HG03439 (cell line): Measurements from ENCODE around the gene NFYA.
A peak's percentile ranks its signal among the peaks of the same experiment; 100 is the strongest.

Experiments used
- ATAC-seq: cut with Tn5 transposase; IDR thresholded peaks from one replicate; pipeline ENCODE4 v1.9.1; 2021; ENCODE audit warnings: mild to moderate bottlenecking, moderate library complexity; ENCODE audit not compliant: unreplicated experiment

The NFYA gene

DNA sequence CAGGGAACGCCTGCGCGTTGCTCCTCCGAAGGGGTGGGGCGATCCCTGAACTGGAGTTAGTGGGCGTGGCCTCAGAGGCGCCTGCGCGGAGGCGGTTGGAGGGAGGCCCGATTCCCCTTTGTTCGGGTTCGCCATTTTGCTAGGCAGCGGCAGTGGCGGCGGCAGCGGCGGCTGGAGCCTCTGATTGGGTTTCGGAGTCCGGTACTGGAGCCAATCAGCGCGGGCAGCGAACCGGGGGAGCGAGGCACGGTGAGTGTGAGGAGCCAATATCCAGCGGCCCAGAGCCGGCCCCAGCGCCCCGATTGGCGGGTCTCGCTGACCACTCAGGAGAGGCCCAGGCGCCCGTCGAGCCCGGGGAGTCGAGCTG, at the start of gene NFYA:
Gene NFYA, plus strand, starts transcription at position 139 of the 367 bp plus-strand sequence. CDS start 6,116 bp downstream, outside the sequence.
- peak; percentile 59 for ATAC-seq

DNA sequence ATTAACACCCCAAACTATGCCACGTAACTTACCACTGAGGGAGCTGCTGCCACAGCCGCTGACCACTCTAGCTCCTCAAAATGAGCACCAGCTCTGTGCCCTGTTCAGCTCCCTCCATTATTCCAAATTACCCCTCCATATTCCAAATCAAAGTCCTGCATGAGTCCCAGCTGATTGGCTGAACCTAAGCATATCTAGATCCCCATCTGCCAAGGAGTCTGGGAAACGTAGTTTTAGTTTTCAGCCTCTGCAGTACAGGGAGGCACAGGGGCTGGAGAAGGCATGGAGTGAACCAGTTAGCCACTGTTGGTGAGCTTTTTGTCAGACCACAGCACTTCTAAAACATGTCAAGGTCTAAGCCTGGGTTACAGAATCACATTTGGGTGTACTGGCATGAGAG, 49.7 kb upstream of the NFYA start:
- no peak for ATAC-seq

DNA sequence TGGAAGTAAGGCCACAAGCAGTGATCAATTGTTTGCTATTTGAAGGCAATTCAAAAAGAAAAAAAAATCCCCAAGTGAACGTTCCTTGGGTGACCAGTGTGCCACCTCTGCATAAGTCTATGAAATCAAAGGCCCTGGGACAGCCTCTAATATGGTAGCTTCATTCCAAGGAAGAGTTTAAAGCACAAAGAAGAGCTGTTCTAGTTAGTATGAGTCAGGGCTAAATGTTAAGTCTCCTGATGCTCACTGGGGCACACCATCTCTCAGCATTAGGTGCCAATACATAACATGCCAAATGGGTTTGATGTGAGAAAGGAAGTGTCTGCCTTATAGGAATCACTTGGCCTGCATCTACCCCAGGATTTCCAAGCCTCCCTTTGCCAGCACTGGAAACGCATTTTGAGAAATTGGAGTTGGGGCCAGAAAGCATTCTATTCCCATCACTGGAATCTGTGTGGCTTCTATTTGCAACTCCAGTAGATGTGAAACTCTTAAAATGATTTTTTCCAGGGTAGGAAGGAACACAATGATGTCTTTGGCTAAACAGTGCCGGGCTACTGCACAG, 46.7 kb upstream of the NFYA start:
- ATAC-seq = no peak

DNA sequence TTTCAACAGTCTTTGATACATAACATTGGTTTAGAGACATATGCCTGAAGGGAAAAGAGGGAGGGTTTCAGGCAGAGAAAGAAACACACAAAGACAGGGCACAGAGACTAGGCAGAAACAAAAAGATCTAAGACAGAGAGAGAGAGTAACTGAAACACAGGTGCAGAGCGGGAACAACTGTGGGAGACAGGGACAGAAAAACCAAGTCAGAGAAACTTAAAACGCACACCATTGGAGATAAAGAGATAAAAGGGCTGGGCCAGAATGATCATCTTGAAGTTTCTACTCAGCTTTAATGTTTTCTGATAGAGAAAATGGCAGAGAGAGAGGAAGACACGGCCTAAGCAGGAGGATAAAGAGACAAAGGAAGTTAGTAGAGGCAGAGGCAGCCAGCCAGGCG, 45.5 kb upstream of the NFYA start:
- ATAC-seq = no peak

DNA sequence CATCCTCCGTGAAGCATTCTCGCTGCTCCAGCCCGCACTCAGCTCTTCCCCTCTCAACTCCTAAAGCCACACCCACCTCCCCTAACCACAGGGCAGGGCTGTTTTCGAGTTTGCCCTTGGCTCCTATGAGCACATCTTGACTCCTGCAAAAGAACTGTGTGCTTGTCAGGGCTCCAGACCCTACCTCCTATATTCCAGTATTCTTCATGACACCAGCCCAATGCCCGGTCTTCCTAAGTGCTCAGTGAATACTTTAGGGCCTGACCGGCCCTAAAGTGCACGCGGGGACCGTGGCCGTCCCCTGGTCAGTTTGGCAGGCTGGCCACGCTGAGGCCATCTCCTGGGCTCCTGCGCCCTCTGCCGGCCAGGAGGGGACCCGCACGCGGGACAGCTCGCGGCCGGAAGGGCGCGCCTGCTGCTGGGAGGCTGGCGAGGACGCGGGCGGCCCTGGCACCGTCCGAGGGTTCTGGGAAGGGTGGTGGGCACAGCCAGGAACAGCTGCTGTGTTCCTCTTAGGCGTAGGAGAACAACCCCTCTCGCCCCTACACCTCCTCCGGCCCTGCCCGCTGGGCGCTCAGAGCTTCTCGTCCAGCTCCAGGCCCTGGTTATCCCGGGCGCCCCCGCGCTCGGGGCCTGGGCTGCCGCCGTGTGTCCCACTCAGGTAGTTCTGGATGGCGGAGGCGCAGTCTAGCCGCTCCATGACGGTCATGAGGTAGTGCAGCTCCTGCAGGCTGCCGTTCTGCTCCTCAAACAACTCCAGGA, 44.8 kb upstream of the NFYA start:
- ATAC-seq = peak; percentile 72

DNA sequence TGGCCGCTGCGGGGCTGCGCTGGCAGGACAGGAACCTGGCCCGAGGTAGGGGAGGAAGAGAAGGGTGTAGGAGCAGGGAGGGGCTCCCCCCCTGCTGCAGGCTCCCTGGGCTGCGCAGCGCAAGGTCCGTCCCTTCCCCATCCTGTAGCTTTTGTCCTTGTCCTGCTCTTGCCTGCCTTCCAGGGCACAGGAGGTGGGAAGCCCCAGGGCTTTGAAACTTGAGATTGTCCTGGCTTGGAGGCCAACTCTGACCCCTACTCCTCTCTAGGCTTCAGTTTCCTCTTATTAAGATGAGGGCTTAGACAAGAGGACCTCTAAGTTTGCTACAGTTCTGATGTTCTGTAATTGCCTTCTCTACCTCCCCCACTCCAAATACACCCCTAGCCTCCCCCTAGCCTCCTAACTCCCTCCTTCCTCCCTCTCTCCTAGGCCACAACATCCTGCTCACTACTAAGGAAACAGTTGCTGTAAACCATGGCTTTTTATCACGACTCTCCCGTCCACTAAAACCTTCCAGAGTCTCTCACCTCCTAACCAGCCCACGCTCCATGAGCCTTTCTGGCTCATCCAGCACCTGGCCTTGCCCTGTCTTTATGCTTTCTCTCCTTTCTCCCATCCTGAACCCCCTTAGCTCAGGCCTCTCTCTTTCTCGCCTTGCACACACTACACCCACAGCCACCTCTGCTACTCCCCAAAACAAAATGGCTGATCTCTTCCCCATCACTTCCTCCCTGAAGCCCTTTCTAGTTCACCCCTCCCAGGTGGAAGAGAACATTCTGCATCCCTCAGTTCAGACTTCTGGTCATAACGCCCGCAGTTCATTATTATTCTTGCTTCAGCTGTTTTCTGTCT, 44.0 kb upstream of the NFYA start:
- ATAC-seq = no peak

DNA sequence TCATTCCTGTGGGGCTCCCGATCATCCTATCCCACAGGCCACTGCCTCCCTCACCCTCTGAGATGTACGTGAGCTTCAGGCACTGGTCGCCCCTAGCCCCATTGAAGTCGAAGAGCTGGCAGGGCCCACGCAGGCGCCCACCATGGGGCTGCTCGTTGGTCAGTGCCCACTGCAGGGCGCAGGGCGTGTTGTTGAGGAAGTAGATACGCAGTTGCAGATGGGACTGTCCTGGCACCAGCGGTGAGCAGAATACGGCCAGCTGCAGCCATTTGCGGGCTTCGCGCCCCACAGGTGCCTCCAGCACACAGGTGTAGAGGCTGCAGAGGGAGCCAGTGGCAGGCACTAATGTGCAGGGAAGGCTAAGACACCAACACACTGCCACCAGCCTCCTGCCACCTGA, 39.9 kb upstream of the NFYA start:
- no peak for ATAC-seq

DNA sequence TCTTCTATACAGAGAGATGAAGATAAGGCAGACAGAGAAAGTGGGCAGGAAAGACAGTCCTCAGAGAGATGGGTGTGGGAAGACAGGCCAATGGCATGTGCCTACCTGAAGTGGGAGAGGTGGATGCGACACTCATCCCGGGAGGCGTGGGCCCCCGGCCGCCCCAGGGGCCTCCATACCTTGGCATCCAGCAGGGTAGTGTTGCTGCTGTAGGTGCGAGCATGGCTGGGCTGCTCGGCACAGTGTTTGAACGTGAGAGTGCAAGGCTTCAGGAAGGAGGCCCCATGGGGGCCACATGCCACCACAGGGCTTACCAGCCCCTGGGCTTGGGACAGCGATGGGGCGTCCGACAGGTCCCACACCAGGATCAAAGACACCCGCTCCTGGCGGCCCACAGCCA, 39.0 kb upstream of the NFYA start:
- ATAC-seq = no peak

DNA sequence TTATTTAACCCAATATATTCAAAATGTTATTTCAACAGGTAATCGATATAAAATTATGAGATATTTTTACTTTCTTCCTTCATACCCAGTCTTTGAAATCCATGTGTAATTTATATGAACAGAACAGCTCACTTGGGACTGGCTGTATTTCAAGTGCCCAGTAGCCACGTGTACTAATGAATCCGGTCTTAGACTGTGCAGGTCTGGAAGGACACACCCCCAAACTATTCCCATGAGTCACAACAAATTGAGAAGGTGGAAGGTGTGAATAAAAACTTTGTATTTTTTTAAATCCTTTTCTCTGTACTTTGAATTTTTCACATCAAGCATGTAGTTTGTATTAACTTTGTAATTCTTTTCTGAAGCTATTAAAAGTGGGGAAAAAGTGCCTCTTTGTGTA, 36.6 kb upstream of the NFYA start:
- no peak for ATAC-seq

DNA sequence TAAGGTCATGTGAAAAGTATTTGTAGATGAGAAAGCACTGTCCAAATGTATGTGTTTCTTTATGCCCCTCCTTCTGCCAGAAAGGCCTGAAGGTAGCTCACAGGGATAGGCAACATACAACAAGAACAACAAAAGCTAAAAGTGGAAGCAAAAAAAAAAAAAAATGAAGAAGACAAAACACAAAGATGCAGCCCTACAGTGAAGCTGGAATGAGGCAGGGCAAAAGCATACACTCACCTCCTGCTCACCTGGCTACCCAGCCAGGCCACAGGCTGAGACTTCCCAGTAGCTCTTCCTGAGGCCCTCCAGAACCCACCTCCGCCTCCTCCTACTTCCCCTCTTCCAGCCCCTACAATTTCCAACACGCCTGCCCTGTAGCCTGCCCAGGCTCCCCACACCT, 36.2 kb upstream of the NFYA start:
- no peak for ATAC-seq

DNA sequence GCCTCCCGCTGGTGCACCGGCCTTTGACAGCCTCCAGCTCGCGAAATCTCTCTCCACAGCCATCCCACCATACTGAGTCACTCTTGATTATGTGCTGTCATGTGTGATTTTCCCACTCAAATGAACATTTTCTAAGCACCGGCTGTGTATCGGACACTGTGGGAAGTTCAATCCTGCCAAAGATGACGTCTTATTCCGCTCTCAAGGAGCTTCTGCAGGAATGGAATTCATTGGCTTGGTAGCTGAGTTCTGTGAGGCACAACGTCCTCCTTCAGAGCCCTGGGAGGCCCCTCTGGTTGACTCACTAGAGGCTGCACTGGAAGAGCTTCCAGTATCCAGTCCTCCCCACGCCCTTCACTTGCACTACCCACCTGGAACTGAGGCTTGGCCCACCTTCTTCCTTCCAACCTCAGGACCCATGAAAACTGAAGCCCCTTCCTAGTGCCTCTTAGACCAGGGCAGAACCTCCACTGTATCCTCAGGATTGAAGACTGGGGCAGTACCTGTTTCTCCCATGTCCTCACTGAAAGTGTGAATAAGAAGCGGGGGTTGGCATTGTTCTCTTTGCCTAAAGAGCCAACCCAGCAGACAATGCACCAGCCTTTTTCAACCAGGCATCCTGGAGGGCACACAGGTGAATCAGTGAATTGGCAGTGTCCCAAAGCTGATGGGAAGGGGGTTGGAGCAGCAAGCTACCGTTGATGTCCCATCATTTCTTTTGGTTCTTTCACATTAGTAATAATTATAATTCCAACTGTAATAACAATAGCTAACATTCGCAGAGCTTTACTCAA, 35.5 kb upstream of the NFYA start:
- no peak for ATAC-seq

DNA sequence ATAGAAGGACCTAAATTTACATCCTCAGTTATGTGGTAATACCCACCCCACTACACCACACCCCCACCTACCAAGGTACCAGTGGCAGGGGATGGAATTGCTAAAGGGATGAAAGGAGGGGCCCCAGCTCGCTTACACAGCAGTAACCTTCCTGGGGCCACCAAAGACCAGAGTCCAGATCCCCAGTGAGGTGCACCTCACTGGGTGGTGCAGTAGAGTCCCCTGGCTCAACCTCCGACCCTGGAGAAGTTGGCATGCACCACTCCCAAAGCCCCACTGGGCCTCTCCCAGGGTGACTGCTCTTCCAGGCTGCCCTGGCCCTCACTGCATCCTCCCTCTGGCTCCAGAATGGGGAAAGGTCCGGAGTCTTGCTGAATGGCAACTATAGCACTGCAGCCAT, 34.6 kb upstream of the NFYA start:
- no peak for ATAC-seq

DNA sequence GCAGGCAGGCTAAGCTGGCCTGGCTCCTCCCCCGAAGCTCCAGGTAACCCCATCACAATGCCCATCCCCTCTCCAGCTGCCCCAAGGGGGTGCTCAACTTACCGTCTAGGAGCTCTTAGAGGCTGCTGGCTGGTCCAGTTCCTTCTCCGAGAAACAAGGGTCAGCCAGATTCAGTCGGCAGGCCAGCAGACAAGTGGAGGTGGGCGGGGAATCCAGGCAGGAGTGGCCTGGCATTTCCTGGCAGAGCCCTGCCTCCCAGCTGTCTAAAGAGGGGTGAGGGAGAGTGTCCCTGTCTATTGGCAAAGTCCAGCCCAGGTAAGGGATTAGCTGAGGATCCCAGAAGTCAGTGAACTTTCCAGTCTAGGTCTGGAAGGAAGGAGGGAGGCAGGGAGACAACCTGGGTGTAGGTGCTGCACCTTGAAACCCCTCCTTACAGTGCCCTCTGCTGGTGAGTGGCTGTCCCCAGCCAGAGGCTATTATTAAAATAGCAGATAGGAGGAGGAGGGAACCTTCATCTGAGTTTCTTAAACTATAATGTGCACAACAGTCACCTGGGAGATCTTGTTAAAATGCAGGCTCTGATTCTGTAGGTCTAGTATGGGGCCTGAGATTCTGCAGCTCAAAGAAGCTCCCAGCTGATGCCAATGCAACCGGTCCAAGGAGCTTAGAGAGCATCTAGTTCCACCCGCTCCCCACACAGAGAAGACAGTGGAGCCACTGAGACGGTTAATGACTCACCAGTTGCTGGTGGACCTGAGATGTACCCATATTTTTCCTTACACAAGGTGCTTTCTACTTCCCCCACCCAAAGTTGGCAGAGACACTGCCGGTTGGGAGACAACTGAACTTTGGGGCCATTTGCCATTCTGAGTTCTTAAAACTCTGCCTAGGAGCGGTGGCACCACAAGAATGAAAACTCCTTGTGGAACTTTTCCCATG, 33.4 kb upstream of the NFYA start, which contains the start of gene UNC5CL:
Gene UNC5CL, minus strand, starts transcription at position 162 of the 939 bp plus-strand sequence. CDS start 4,147 bp downstream, outside the sequence.
- no peak for ATAC-seq

DNA sequence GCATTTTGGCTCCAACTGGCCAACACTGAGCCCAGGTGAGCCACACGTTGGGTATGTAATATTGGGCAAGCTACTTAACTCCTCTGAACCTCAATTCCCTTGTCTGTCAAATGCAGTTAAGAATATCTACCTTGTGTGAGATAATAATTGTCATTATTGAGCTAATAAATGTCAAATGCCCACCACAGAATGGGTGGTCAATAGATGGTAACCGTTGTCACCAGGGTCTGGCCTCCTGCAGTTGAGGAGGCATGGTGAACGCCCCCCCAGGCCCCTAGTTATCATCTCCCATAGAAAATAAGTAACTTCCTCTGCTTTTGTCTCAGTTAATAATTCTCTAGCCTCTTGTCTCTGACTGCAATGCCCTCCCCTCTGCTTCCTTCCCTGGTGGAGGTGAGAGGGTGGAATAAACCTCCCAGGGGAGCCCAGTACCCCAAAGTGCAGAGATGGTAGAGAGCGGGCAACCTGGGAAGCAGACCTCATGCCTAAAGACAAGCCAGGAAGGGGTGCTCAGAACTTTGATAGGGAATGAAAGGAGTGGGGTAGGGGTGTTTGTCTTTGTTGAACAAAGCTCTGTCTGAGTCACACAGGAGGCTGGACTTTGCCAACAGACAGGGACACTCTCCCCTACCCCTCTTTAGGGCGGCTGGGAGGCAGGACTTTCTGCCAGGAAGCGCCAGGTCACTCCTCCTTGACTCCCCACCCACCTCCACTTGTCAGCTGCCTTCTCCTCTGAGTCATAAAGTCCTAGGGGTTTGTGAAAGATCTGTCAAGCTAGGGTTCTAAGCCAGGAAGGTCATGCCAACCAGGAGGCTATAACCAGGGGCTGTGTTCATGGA, 32.5 kb upstream of the NFYA start:
- no peak for ATAC-seq

DNA sequence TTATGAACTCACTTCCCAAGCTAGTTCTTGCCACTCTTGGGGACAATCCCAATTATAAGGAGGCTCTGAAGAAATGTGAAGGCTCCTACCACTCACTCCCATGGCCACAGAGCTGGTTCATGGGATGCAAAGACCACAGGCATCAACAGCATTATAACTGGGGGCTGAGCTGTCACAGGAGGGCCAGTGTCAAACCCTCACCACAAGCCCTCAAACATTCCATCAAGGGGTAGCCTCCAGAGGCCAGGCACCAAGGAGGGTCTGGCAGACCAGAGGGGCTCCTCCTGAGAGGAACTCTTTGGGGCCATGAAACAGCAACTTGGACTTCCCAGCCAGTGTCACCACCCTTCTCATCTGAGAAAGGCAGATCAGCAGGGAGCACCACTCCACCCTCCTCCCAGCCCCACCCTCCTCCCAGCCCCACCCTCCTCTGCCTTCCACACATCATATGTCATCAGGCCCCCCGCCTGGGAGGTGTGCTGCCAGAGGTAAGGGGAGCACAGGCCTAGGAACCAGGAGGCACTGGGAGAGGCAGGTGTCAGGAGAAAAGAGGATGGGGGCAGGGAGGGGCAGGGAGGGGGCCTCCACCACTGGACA, 31.7 kb upstream of the NFYA start:
- no peak for ATAC-seq

DNA sequence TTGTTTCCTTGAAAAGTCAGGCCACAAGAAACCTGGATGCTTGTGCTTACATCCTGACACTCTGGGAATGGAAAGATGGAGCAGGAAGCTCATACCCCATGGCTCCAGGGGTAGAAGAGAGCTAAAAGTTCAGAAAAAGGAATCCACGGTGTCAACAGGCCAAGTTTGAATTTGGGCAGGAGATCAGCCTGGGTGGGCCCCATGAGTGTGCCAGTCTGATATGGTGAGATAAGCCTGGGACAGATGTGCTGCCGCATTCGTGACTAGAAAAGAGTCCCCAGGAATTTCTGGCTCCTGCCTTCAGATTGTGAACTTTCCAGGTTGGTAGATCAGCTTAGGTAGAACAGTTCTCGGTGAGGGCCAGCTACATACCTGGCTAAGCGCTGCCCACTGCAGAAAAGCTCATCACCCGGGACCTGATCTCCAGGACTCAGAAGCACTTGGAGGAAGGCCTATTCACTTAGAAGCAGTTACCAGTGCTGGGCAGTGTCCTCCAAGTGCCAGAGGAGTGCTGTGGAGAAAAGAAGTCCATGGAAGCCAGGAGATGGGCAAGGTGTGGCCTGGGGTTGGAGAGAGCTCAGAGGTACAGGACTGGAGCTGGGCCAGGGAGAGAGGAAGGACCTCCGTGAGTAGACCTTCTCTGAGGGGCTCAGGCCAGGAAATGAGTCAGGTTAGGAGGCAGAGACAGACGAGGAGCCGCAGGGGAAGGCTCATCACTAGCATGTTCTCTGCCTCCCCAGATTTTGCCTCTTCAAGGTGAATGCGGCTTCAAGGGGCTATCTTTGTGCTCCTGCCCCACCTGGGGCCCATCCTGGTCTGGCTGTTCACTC, 30.3 kb upstream of the NFYA start, which contains the start of gene TSPO2:
Gene TSPO2, plus strand, starts transcription at position 242 of the 830 bp plus-strand sequence. Its CDS starts 519 bp downstream, at position 761.
- ATAC-seq = no peak

DNA sequence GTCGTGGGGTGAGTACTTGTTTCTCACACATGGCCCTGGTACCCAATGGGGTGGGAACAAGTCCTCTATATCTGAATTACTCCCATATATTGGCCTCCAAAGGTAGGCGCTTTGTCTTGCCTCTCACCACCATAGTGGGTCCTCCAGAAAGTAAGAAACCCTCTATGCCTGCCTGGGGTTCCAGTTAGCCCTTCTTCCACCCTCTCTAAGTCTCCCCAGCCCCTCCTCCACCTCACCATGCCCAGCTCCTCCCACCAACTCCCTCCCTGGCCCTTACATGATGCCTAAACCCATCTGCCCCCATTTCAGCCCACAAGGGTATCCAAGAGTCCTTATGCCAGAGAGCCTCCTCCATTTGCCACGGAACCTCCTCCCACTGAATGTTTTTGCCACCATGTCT, 29.6 kb upstream of the NFYA start:
- no peak for ATAC-seq

DNA sequence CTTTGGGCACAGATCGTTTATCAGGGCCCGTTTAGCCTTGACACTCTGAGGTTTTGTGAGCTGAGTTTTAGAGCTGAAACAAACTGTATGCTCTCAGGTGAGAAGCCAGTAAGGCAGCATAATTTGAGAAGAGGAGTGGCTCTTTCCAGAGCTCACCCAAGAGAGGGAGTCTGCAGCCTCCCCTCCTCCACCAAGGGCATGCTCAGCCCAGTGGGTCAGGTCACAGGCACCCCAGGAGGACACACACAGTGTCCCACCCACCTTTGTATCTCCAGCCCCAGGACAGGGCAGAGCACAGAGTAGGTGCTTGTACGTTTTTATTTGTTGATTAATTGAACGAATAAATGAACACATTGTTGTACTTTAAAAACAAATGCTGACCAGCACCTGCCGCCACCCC, 27.1 kb upstream of the NFYA start:
- no peak for ATAC-seq
